Measurements from ENCODE around the gene EGFR.

Gene EGFR

DNA sequence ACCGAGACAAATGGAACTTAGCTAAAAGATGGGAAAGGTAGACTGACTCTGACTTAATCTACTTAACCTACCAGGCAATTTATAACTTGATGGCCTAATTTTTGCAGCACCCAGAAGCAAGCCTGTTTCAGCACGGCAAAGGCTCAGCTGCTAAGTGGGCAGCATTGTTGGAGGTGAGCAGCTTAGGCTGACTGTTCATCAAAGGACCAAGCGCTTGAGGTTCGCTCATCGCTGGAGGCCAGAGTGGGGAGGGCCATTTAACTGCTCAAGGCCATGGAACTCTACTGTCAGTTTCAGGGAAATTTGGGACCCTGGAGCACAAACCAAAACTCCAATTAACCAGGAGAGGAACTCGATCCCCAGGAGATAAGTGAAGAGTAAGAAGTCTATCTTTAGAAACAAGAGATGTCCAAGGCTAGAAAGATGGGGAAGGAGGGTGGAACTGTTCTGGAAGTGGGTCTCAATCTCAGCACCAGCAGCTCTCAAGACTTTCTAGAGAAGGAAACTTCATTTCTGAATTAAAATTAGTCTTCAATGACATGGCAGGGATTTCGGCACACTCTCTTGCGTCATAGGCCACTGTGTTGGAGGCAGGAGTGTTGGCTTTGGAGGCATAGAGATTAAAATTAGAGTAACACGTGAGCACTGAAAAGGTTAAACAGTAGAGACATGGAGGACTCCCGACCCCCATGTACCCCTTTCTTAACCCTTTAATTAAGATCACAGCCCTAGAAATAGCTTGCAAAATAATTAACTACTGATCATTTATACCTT, 43.1 kb downstream of the EGFR start:
- ATAC-seq (ENCODE audit: insufficient read depth, low read depth) (no peak), DNase-seq (no peak)
- peaks cover under 1% of the 10 kb centered on the region for H3K27me3 ChIP-seq (ENCODE audit: insufficient read depth, low read length, poor library complexity)
- no peaks in the 10 kb centered on the region for H4K20me1 ChIP-seq (ENCODE audit: insufficient read depth, low read length)
- no peak overlapping the region for H2AFZ ChIP-seq (ENCODE audit: low read depth, low read length)
- no peaks in the 10 kb centered on the region for H3K9me3 ChIP-seq (ENCODE audit: insufficient read depth, low read length, severe bottlenecking)
- no peak overlapping the region for H3K27ac ChIP-seq (ENCODE audit: low read length)
- no peaks in the 10 kb centered on the region for H3K79me2 ChIP-seq (ENCODE audit: insufficient read depth, low read length)
- H3K4me1 ChIP-seq (ENCODE audit: insufficient read depth, low read length), result no peaks in the 10 kb centered on the region
- H3K4me2 ChIP-seq (ENCODE audit: insufficient read depth, low read length), result no peak overlapping the region
- no peaks in the 10 kb centered on the region for H3K36me3 ChIP-seq (ENCODE audit: insufficient read depth, low read length)
- no peak for TF ChIP-seq EZH2 (IDR thresholded peaks at IDR 0.05; ENCODE audit: borderline replicate concordance, low read depth, low read length, severe bottlenecking)
- TF ChIP-seq, protein P1, sequence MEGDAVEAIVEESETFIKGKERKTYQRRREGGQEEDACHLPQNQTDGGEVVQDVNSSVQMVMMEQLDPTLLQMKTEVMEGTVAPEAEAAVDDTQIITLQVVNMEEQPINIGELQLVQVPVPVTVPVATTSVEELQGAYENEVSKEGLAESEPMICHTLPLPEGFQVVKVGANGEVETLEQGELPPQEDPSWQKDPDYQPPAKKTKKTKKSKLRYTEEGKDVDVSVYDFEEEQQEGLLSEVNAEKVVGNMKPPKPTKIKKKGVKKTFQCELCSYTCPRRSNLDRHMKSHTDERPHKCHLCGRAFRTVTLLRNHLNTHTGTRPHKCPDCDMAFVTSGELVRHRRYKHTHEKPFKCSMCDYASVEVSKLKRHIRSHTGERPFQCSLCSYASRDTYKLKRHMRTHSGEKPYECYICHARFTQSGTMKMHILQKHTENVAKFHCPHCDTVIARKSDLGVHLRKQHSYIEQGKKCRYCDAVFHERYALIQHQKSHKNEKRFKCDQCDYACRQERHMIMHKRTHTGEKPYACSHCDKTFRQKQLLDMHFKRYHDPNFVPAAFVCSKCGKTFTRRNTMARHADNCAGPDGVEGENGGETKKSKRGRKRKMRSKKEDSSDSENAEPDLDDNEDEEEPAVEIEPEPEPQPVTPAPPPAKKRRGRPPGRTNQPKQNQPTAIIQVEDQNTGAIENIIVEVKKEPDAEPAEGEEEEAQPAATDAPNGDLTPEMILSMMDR (IDR thresholded peaks at IDR 0.05; ENCODE audit: borderline replicate concordance, extremely low read depth, low read length, poor library complexity, severe bottlenecking), result no peak
- no peak overlapping the region for H3K9ac ChIP-seq (ENCODE audit: low read depth, low read length)
- H3K4me3 ChIP-seq (ENCODE audit: low read depth in 1 of 2, low read length in 2 of 2), result no peak overlapping the region

DNA sequence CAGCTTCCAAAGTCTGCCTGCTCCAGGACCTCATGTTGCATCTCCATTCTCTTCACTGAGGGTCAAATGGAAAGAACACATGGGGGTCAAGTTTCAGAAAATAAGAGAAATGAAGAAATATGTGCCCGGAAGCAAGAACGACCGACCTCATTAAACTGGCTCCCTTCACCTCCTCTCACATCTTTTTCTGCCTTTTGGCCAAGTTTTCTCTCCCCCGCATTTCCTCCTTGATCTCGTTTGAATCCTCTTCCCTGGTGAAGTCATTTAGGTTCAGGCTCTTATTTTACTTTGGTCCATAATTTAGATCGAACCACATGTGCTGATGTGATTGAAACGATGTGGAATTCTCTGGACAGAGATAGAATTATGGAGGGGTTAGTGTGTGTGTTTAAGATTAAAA, 44.2 kb downstream of the EGFR start:
- Histone ChIP-seq H3K4me1 (ENCODE audit: insufficient read depth, low read length) (no peaks in the 10 kb centered on the region), H3K4me2 (ENCODE audit: insufficient read depth, low read length) (no peak overlapping the region), H4K20me1 (ENCODE audit: insufficient read depth, low read length) (no peaks in the 10 kb centered on the region), H2AFZ (ENCODE audit: low read depth, low read length) (no peak overlapping the region), H3K9ac (ENCODE audit: low read depth, low read length) (no peak overlapping the region), H3K79me2 (ENCODE audit: insufficient read depth, low read length) (no peaks in the 10 kb centered on the region), H3K9me3 (ENCODE audit: insufficient read depth, low read length, severe bottlenecking) (no peaks in the 10 kb centered on the region), H3K27ac (ENCODE audit: low read length) (no peak overlapping the region), H3K4me3 (ENCODE audit: low read depth in 1 of 2, low read length in 2 of 2) (no peak overlapping the region), H3K27me3 (ENCODE audit: insufficient read depth, low read length, poor library complexity) (no peaks in the 10 kb centered on the region), H3K36me3 (ENCODE audit: insufficient read depth, low read length) (no peaks in the 10 kb centered on the region)
- no peak for DNase-seq
- ATAC-seq (ENCODE audit: insufficient read depth, low read depth), result no peak
- TF ChIP-seq, protein P1 (IDR thresholded peaks at IDR 0.05; ENCODE audit: borderline replicate concordance, extremely low read depth, low read length, poor library complexity, severe bottlenecking), result no peak
- no peak for TF ChIP-seq EZH2 (IDR thresholded peaks at IDR 0.05; ENCODE audit: borderline replicate concordance, low read depth, low read length, severe bottlenecking)

DNA sequence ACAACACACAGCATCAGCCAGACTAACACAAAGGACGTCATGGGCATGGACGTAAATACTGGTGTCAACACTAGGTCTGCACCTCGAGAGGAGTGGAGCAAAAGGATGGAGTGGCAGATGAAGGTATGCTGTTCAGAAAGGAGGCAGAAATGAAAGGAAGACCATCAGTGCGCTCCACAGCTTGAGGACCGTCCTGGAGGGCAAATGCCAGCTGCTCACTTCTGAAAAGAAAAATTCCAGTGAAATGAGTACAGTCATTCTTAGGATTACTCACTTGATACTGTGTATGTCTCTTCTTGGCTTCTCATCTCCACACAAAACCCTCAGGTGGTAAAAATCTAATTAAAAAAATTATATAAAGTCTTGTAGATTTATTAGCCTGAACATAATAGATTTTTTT, 44.8 kb downstream of the EGFR start:
- Histone ChIP-seq H3K9me3 (ENCODE audit: insufficient read depth, low read length, severe bottlenecking) (no peaks in the 10 kb centered on the region), H2AFZ (ENCODE audit: low read depth, low read length) (no peak overlapping the region), H3K27me3 (ENCODE audit: insufficient read depth, low read length, poor library complexity) (peaks cover 2% of the 10 kb centered on the region), H3K36me3 (ENCODE audit: insufficient read depth, low read length) (no peaks in the 10 kb centered on the region), H3K79me2 (ENCODE audit: insufficient read depth, low read length) (no peaks in the 10 kb centered on the region), H4K20me1 (ENCODE audit: insufficient read depth, low read length) (no peaks in the 10 kb centered on the region), H3K4me2 (ENCODE audit: insufficient read depth, low read length) (no peak overlapping the region), H3K4me3 (ENCODE audit: low read depth in 1 of 2, low read length in 2 of 2) (no peak overlapping the region), H3K4me1 (ENCODE audit: insufficient read depth, low read length) (no peaks in the 10 kb centered on the region), H3K9ac (ENCODE audit: low read depth, low read length) (no peak overlapping the region), H3K27ac (ENCODE audit: low read length) (no peak overlapping the region)
- ATAC-seq (ENCODE audit: insufficient read depth, low read depth) (no peak), DNase-seq (no peak)
- TF ChIP-seq, protein P1 (IDR thresholded peaks at IDR 0.05; ENCODE audit: borderline replicate concordance, extremely low read depth, low read length, poor library complexity, severe bottlenecking), result no peak
- TF ChIP-seq EZH2 (IDR thresholded peaks at IDR 0.05; ENCODE audit: borderline replicate concordance, low read depth, low read length, severe bottlenecking), result no peak
